ENCODE results near the gene FBXO38.

DNA sequence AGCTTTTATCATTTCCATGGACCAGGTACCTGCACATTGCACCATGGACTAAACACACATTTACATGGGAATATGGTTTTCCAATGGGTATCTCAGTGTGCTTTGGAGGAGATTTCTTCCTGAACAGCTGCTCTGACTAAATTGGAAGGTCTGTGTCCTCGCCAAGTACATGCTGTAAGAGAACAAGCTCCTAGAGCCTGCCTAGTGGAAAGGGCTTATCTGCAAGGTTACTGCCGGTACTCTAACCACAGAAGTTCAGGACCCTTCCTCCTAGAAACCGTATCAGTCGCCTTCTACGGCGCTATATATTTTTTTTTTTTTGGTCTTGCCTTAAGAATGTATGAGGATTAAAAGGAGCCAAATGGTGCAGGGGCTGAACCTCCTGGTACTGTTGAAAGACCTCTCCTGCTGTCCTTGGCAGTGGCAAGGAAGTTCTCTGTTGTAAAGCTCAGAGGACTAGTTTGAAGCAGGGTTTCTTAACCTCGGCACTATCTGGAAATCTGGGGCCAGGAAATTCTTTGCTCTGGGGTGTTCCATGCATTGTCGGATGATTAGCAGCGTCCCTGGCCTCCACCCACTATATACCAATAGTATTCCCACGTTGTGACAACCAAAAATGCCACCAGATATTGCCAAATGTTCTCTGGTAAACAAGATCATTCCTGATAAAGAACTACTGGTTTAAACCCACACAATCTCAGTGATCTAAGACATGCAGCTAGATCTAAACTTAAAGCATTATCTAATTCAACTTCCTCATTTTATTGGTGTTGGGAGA lies 107.4 kb downstream of the FBXO38 start:
- TF ChIP-seq, protein P1, sequence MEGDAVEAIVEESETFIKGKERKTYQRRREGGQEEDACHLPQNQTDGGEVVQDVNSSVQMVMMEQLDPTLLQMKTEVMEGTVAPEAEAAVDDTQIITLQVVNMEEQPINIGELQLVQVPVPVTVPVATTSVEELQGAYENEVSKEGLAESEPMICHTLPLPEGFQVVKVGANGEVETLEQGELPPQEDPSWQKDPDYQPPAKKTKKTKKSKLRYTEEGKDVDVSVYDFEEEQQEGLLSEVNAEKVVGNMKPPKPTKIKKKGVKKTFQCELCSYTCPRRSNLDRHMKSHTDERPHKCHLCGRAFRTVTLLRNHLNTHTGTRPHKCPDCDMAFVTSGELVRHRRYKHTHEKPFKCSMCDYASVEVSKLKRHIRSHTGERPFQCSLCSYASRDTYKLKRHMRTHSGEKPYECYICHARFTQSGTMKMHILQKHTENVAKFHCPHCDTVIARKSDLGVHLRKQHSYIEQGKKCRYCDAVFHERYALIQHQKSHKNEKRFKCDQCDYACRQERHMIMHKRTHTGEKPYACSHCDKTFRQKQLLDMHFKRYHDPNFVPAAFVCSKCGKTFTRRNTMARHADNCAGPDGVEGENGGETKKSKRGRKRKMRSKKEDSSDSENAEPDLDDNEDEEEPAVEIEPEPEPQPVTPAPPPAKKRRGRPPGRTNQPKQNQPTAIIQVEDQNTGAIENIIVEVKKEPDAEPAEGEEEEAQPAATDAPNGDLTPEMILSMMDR (IDR thresholded peaks at IDR 0.05), result no peak
- no peak for TF ChIP-seq POLR2AphosphoS5 (IDR thresholded peaks at IDR 0.05)

All from breast epithelium (tissue), 3 donors.